Chondrocyte (in vitro differentiated cells): Measurements from ENCODE around the gene BSPH1. TPM values are rescaled to one million over a fixed set of nuclear protein-coding genes. Genes with fewer than 3 reads are reported as not detected.

ENCODE experiments used
- DNase-seq: peaks from one replicate; pipeline ENCODE4 v3.0.0; 2021; ENCODE audit warnings: mixed read lengths, low spot score
- H3K27ac Mint-ChIP-seq: one replicate; pipeline ENCODE4 v1.8.0; 2021; ENCODE audit warnings: mild to moderate bottlenecking, moderate library complexity, mixed read lengths; ENCODE audit not compliant: unreplicated experiment
- H3K27me3 Mint-ChIP-seq: 2 replicates; pipeline ENCODE4 v1.8.0; 2021; ENCODE audit warnings: low read depth, mixed read lengths
- H3K36me3 Mint-ChIP-seq: 2 replicates; pipeline ENCODE4 v1.8.0; 2021; ENCODE audit warnings: low read depth, mixed read lengths
- H3K4me1 Mint-ChIP-seq: 2 replicates; pipeline ENCODE4 v1.8.0; 2021; ENCODE audit warnings: low read depth, mild to moderate bottlenecking, mixed read lengths
- H3K4me3 Mint-ChIP-seq: one replicate; pipeline ENCODE4 v1.8.0; 2021; ENCODE audit warnings: mild to moderate bottlenecking, moderate library complexity, mixed read lengths; ENCODE audit not compliant: unreplicated experiment
- H3K9me3 Mint-ChIP-seq: 2 replicates; pipeline ENCODE4 v1.8.0; 2021; ENCODE audit warnings: low read depth, mixed read lengths
- CTCF ChIP-seq: fragments of 200-600 bp; sonication (generic); IDR thresholded peaks from 2 replicates; pipeline ENCODE4 v1.5.0; 2021; ENCODE audit warnings: antibody characterized with exemption, mild to moderate bottlenecking, moderate library complexity
- total RNA-seq: library from RNA; stranded (reverse); gene quantifications from 3 replicates; pipeline ENCODE4 v1.2.1, GENCODE V29; 2021

Gene BSPH1
- total RNA-seq, 1 donor from 2014 or later: not detected

GRCh38 chr19:48025480-48025879 lies 33.5 kb upstream of the BSPH1 start:
- no peaks in the 10 kb centered on the region for H3K4me1 Mint-ChIP-seq
- H3K27me3 Mint-ChIP-seq: peaks cover 39% of the 10 kb centered on the region
- H3K9me3 Mint-ChIP-seq: no peaks in the 10 kb centered on the region
- TF ChIP-seq CTCF: no peak
- H3K27ac Mint-ChIP-seq: no peak overlapping the region
- no peaks in the 10 kb centered on the region for H3K36me3 Mint-ChIP-seq
- DNase-seq: no peak
- no peak overlapping the region for H3K4me3 Mint-ChIP-seq

- Mint-ChIP-seq H3K36me3 (peaks cover 2% of the 10 kb centered on the region), H3K9me3 (no peaks in the 10 kb centered on the region), H3K27ac (no peak overlapping the region), H3K4me1 (no peaks in the 10 kb centered on the region), H3K4me3 (no peak overlapping the region), H3K27me3 (peaks cover 39% of the 10 kb centered on the region)
- no peak for TF ChIP-seq CTCF
- DNase-seq: no peak
These were observed 31.5 kb upstream of the BSPH1 start for GRCh38 chr19:48023518-48023917.

DNA sequence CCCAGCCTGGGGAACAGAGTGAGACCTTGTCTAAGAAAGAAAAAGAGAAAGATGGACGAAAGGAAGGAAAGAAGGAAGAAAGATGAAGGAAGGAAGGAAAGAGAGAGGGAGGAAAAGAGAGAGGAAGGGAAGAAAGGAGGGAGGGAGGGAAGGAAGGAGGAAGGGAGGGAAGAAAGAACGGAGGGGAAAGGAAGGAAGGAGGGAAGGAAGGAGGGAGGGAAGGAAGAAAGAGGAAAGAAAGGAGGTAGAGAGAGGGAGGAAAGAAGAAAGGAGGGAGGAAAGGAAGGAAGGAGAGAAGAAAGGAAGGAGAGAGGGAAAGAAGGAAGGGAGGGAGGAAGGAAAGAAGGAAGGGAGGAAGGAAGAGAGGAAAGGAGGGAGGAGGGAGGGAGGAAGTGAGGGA lies 31.0 kb upstream of the BSPH1 start:
- no peak for DNase-seq
- no peak overlapping the region for H3K27ac Mint-ChIP-seq
- TF ChIP-seq CTCF: no peak
- peaks cover 41% of the 10 kb centered on the region for H3K27me3 Mint-ChIP-seq
- H3K9me3 Mint-ChIP-seq: no peaks in the 10 kb centered on the region
- H3K4me1 Mint-ChIP-seq: no peaks in the 10 kb centered on the region
- H3K4me3 Mint-ChIP-seq: no peak overlapping the region
- peaks cover 2% of the 10 kb centered on the region for H3K36me3 Mint-ChIP-seq

- Mint-ChIP-seq H3K27me3 (peaks cover 45% of the 10 kb centered on the region), H3K4me3 (no peak overlapping the region), H3K27ac (no peak overlapping the region), H3K36me3 (peaks cover 2% of the 10 kb centered on the region), H3K4me1 (no peaks in the 10 kb centered on the region), H3K9me3 (no peaks in the 10 kb centered on the region)
- DNase-seq: no peak
- TF ChIP-seq CTCF: no peak
These were observed 28.7 kb upstream of the BSPH1 start for GRCh38 chr19:48020686-48021085.

DNA sequence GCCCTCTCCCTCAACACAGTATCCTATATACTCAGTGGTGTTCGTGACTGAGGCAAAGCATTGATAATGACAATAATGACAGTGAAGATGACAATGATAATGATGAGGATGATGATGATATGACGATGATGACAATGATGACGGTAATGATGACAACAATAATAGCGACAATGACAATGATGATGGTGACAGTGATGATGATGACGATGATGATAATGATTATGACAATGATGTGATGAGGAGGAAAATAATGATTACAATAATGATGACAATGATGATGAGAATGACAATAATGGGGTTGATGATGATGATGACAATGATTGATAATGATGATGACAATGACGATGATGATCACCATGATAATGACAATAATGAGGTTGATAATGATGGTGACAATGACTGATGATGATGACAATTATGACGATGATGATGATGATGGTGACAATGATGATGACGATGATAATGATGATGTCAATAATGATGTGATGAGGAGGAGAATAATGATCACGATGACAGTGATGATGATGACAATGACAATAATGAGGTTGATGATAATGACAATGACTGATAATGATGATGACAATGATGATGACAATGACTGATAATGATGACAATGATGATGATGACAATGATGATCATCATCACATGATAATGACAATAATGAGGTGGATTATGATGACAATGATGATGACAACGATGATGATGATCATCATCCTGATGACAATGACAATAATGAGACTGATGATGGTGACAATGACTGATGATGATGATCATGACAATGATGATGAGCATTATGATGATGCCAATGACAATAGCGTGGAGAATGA lies 19.2 kb upstream of the BSPH1 start:
- H3K27ac Mint-ChIP-seq: no peak overlapping the region
- DNase-seq: no peak
- no peak overlapping the region for H3K4me3 Mint-ChIP-seq
- peaks cover 13% of the 10 kb centered on the region for H3K9me3 Mint-ChIP-seq
- TF ChIP-seq CTCF: no peak
- H3K36me3 Mint-ChIP-seq: no peaks in the 10 kb centered on the region
- no peaks in the 10 kb centered on the region for H3K4me1 Mint-ChIP-seq
- H3K27me3 Mint-ChIP-seq: peaks cover 7% of the 10 kb centered on the region
